Fibroblast of skin of back (primary cell): ENCODE measurements around the gene KRT73.
"Not testable (repeated sequence)": the region's sequence is repeated elsewhere in the genome, so short reads cannot be mapped to it uniquely, and the experiment has no call there.

Experiments used
- DNase-seq: peaks from one replicate; pipeline ENCODE4 v3.0.0-alpha.2; 2013

KRT73 gene

GRCh38 chr12:52600071-52600470 lies 18.3 kb downstream of the KRT73 start:
- DNase-seq, result no peak

DNA sequence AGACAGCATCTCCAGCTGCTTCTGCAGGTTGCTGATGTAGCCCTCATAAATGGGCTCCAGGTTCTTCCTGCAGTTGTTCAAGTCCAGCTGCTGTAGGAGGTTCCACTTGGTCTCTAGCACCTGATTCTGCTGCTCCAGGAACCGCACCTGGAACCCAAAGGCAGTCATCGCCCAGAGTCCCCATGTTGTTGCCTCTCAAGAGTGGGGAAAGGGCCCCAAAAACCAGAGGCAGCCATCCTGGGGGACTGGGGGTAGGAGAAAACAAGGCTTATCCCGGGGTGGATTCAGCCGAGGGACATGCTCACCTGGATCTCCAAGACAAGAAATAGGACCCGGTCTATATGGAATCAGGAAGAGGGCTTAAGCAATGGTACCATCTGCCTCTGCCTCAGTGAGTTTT lies 19.4 kb downstream of the KRT73 start:
- DNase-seq, result no peak

- not testable (repeated sequence) for DNase-seq
These were observed 24.1 kb downstream of the KRT73 start for GRCh38 chr12:52594237-52594636.

- DNase-seq, result no peak
These were observed 26.8 kb downstream of the KRT73 start for GRCh38 chr12:52591521-52591920.

- DNase-seq, result no peak
These were observed 28.3 kb downstream of the KRT73 start for GRCh38 chr12:52590021-52590420.

GRCh38 chr12:52587563-52587962 lies 30.8 kb downstream of the KRT73 start:
- DNase-seq, result no peak

- no peak for DNase-seq
These were observed 32.4 kb downstream of the KRT73 start for GRCh38 chr12:52585946-52586345.

DNA sequence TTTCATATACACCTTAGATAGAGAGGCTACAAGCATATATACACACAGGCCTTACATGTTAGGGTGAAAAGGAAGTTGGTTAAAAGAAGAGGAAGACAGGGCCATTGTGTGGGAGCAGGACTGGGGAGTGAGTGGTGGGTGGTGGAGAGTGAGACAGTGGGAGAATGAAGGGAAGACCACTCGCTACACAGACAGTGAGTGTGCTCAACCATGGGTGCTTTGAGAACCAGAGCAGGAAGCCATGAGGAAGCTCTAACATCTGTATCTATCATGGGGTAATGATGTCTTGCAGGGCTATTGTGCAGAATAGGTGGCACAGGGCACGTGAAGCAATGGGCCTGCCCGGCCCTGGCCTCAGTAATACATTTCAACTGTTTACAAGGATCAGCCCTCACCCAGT lies 33.3 kb downstream of the KRT73 start:
- no peak for DNase-seq

- DNase-seq, result no peak
These were observed 34.1 kb downstream of the KRT73 start for GRCh38 chr12:52584156-52584682.

- peak; percentile 60 for DNase-seq
These were observed 35.3 kb downstream of the KRT73 start for GRCh38 chr12:52582971-52583456.

GRCh38 chr12:52582486-52582885 lies 35.9 kb downstream of the KRT73 start:
- DNase-seq, result no peak

DNA sequence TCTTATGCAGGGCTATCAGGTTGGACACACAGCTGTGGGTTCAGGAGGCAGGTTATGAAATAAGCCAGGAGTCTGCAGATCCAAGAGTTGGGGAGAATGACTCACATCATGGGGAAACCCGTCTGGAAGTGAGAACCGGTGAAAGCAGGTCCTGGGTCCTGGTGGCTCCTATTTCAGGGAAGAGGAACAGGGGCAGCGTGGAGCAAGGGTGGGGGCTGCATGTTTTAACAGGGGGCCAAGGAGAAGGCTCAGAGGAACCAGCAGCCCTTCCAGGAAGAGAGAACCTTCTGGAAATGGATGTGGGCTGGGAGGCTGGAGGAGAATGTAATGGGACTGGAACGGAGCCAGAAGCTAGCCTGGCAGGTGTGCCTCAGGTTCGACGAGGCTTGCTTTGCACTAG lies 36.9 kb downstream of the KRT73 start:
- no peak for DNase-seq

- no peak for DNase-seq
These were observed 37.3 kb downstream of the KRT73 start for GRCh38 chr12:52581066-52581465.

DNA sequence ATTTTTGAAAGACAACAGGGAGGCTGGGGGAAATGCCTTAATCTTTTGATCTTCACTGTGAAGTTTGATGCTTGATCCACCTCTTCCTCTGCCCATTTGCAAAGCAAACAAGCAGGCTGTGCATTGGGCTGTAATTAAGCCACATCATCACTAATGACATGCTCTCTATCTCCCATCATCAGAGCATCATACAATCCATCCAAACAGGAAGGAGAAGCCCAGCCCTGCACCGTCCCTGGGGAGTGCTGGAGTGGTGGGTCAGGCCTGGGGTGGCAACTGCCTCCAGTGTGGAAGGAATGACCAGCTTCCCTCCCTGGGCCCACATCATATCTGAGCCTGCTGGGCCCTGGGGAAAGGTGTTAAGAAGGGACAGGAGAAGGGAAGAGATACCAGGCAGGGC lies 37.9 kb downstream of the KRT73 start:
- DNase-seq, result peak; percentile 5

GRCh38 chr12:52579468-52580465 lies 38.6 kb downstream of the KRT73 start:
- DNase-seq, result no peak

DNA sequence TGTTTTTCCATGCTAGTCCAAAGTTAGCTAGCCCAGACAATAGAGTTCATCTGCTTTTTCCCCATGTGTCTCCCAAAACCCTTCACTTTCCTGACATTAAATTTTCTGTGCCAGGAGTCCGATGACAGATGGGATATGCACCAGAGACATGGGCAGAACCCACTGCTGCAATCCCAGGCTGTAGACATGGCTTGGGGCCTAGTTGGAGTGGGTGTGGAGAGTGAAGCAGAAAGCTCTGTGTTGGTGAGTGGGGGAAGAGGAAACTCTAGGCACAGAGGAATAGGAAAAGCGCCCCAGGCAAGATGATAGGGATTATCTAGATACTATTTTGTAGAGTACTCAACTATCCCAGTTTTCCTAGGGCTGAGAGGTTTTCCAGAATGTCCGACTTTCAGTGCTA lies 39.9 kb downstream of the KRT73 start:
- DNase-seq, result no peak

DNA sequence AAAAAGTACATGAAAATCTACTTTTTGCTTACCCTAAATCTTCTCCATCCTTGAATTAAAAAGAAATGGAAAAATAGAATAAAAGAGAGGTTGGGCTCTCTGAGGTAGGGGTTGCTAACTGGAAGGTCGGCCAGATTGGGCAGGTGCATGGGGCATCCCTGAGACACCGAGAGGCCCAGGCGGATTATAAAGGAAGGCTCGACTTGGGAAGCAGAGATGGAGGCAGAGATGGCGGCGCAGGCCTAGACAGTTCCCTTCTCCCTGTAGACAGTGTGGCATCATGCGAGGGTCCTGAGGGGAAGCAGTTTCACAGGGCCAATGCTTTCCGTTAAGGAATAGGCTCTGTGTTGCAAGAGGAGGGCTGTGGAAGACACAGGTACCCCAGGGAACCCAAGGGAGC lies 41.0 kb downstream of the KRT73 start:
- DNase-seq, result no peak

GRCh38 chr12:52575948-52576347 lies 42.4 kb downstream of the KRT73 start:
- no peak for DNase-seq

- no peak for DNase-seq
These were observed 43.1 kb downstream of the KRT73 start for GRCh38 chr12:52575256-52575655.

DNA sequence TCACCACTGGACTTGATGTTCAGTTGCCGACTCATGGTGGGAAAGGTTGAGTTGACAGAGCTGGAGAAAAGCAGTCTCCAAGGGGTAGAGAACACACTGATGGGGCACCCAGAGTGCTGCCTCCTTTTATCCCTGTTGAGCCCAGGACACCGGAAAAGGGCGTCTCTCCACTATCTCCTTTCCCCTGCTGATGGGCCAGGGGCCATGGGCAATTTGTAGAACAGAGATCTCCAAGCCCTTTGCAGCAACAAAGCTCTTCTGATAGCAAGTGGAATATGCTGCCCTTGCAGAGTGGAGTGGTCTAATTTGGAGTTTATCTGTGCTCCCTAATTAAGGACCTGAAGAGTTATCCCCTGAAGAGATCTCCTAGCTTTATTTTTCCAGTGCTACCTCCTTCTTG lies 44.6 kb downstream of the KRT73 start, which contains the start of gene KRT74:
Gene KRT74, minus strand, starts transcription at position 101 of the 400 bp plus-strand sequence. Its CDS starts 66 bp downstream, at position 35.
- DNase-seq, result no peak

DNA sequence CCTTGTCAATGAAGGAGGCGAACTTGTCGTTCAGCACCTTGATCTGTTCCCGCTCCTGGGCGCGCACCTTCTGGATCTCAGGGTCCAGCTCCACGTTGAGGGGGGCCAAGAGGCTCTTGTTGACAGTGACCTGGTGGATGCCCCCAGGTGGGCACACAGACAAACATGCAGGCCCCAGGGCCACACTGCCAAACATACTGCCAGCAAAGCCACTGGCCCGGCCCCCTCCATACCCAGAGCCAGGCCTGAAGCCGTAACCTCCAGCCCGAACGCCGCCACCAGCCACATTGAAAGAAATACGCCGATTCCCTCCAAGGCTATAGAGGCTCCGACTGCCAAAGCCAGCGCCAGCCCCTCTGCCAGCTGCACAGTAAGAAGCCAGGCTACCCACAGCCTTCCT lies 45.1 kb downstream of the KRT73 start:
- DNase-seq, result no peak

- no peak for DNase-seq
These were observed 47.8 kb downstream of the KRT73 start for GRCh38 chr12:52570511-52570910.

- DNase-seq, result no peak
These were observed 50.2 kb downstream of the KRT73 start for GRCh38 chr12:52568111-52568510.

- DNase-seq, result no peak
These were observed 51.5 kb downstream of the KRT73 start for GRCh38 chr12:52566847-52567291.
